Measurements from ENCODE around the gene COL23A1. TPM values are rescaled to one million over a fixed set of nuclear protein-coding genes. Genes with fewer than 3 reads are reported as not detected.

COL23A1 gene
- total RNA-seq, 1 experiment from 2014 or later = 15.0 TPM

DNA sequence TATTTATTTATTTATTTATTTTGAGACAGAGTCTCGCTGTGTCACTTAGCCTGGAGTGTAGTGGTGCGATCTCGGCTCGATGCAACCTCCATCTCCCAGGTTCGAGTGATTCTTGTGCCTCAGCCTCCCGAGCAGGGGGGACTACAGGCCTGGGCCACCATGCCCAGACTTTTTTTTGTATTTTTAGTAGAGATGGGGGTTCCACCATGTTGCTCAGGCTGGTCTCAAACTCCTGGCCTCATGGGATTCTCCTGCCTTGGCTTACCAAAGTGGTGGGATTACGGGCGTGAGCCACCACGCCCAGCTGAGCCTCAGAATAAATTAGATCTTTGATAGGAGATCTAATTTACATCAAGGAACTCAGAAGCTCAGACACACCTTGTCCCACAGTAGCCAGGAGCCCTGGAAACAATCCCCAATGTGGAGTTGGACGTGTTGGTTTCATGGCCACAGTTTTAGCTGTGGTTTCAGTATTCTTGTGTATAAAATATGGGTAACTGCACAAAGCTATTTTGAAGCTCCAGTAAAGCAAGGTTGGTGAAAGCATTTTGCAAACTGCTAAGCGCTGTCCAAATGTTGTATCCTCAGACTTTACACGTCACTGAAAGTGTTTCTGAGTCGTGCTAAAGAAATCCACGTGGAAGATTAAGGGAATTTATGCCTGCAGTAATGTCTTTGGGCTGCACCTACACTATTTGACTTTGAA lies 388.8 kb downstream of the COL23A1 start (continued):
- TF ChIP-seq MXD4 (CRISPR knock-in tag; IDR thresholded peaks at IDR 0.05; ENCODE audit: borderline replicate concordance) (no peak), SP1 (CRISPR knock-in tag; conservative IDR thresholded peaks at IDR 0.05) (no peak), FOXJ3 (CRISPR knock-in tag; IDR thresholded peaks at IDR 0.05; ENCODE audit: borderline replicate concordance) (no peak), ZNF317 (CRISPR knock-in tag; IDR thresholded peaks at IDR 0.05; ENCODE audit: borderline replicate concordance, low read depth) (no peak), ETV6 (CRISPR knock-in tag; IDR thresholded peaks at IDR 0.05) (no peak)
- TF ChIP-seq, protein P1, sequence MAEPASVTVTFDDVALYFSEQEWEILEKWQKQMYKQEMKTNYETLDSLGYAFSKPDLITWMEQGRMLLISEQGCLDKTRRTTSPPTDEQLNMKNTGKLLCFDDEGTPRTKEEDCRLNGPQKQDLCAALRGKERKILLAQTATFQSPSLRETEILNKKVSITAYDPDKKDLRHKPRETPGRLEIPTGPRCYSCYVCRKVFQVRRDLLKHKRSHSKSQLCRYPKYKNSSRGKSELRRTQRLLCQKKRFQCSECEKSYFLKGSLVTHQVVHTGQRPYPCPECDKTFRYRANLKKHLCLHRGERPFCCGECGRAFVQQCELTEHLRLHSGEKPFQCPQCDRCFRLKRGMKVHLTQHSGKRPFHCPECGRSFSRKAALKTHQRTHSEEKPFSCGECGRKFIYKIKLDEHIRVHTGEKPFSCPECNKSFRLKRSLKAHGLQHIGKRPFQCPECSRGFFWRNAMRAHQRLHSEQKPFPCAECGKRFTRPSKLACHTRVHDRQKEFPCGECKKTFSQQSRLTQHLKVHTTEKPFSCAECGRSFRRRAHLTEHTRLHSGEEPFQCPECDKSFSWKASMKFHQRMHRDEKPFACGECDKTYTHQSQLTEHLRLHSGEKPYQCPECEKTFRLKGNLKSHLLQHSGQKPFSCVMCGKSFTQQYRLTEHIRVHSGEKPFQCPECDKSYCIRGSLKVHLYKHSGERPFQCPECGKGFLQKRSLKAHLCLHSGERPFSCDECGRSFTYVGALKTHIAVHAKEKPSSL (CRISPR knock-in tag; conservative IDR thresholded peaks at IDR 0.05) = no peak

DNA sequence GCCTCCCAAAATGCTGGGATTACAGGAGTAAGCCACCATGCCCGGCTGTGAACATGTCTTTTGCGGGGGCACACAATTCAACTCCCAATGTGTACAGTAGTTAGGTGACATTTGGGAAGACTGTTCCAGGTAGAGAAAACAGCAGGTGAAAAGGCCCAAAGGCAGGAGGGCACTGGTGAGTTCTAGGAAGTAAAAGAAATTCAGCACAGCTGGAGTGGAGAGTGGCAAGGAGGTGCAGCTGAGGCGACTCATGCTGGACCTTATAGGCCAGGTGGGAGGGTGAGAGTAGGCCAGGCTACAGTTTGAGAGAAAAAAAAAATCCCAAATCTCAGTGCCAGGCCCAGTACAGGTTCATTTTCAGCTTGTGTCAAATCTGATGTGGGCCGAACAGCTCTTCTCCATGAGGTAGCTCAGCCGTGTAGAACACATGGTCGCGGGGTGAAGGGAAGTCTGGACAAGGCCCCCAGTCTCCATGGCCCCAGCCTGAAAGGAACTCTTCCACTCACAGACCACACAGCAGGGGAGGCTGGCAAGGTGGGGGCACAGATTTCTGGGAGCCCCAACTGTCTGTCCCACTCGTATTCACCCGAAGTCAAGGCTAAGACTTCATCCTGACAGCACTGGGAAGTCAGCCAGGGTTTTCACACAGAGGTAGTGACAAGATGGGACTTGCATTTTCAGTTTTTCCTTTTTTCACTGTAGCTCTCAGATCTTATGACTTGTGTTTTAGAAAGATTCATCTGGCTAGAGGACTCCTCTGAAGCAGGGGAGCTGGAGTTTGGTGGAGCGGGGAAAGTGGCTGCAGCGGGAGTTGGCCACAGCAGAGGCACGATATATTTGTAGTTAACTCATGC lies 390.4 kb downstream of the COL23A1 start:
- peak; percentile 6 for DNase-seq (ENCODE audit: low spot score)
- CTCF ChIA-PET = interaction anchor here (0.6 to 1.6 kb wide), 4 partner anchors 16 to 124 kb away, joined by 3 to 5 read pairs (median 4); partner anchors contain the start of gene NHP2
- Mint-ChIP-seq H3K4me1 (peaks cover 14% of the 10 kb centered on the region), H3K4me3 (no peak overlapping the region), H3K27me3 (ENCODE audit: low read depth) (peaks cover 20% of the 10 kb centered on the region), H3K36me3 (peaks cover 3% of the 10 kb centered on the region), H3K9me3 (no peaks in the 10 kb centered on the region), H3K27ac (no peak overlapping the region)
- ATAC-seq = no peak
- POLR2A ChIA-PET = no interaction called here
- TF ChIP-seq ELF4 (CRISPR knock-in tag; IDR thresholded peaks at IDR 0.05; ENCODE audit: low read depth) (no peak), ZNF232 (CRISPR knock-in tag; IDR thresholded peaks at IDR 0.05) (no peak)

DNA sequence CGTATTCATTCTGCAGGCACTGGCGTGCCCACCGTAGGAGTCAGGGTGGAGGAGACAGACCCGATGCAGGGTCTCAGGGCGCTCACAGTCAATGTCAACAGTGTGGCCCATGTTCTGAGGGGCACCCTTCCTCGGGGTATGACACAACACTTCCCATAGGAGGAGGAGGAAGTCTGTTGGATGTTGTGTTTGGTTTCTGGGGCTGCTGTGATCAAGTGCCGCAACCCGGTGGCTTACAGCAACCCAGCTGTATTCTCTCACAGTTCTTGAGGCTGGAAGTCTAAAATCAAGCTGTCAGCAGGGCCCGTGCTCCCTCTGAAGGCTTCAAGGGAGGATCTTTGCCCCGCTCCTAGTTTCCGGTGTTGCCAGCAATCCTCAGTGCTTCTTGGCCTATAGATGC lies 391.5 kb downstream of the COL23A1 start:
- ChIA-PET POLR2A (interaction anchor here (0.7 kb wide), 1 partner anchor 45 kb away, joined by 11 read pairs; the partner anchor contains the start of gene NHP2), CTCF (interaction anchor here (0.6 to 0.7 kb wide), 3 partner anchors 13 to 25 kb away, joined by 3 to 4 read pairs (median 3); no protein-coding TSS in a partner anchor)
- DNase-seq (ENCODE audit: low spot score) = peak; percentile 6
- Mint-ChIP-seq H3K4me3 (no peak overlapping the region), H3K27ac (no peak overlapping the region), H3K9me3 (no peaks in the 10 kb centered on the region), H3K4me1 (peaks cover 23% of the 10 kb centered on the region), H3K27me3 (ENCODE audit: low read depth) (peaks cover 20% of the 10 kb centered on the region), H3K36me3 (no peaks in the 10 kb centered on the region)
- ATAC-seq = no peak
- TF ChIP-seq NFATC4 (CRISPR knock-in tag; IDR thresholded peaks at IDR 0.05) = no peak
- TF ChIP-seq FOXK1 (CRISPR knock-in tag; IDR thresholded peaks at IDR 0.05) = no peak
- no peak for TF ChIP-seq ZNF121 (CRISPR knock-in tag; IDR thresholded peaks at IDR 0.05)
- TF ChIP-seq ZNF423 (CRISPR knock-in tag; IDR thresholded peaks at IDR 0.05) = no peak
- TF ChIP-seq, protein P2, sequence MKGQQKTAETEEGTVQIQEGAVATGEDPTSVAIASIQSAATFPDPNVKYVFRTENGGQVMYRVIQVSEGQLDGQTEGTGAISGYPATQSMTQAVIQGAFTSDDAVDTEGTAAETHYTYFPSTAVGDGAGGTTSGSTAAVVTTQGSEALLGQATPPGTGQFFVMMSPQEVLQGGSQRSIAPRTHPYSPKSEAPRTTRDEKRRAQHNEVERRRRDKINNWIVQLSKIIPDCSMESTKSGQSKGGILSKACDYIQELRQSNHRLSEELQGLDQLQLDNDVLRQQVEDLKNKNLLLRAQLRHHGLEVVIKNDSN (CRISPR knock-in tag; IDR thresholded peaks at IDR 0.05) = no peak
- no peak for TF ChIP-seq ZNF219 (CRISPR knock-in tag; IDR thresholded peaks at IDR 0.05; ENCODE audit: borderline replicate concordance)
- TF ChIP-seq, protein P3, sequence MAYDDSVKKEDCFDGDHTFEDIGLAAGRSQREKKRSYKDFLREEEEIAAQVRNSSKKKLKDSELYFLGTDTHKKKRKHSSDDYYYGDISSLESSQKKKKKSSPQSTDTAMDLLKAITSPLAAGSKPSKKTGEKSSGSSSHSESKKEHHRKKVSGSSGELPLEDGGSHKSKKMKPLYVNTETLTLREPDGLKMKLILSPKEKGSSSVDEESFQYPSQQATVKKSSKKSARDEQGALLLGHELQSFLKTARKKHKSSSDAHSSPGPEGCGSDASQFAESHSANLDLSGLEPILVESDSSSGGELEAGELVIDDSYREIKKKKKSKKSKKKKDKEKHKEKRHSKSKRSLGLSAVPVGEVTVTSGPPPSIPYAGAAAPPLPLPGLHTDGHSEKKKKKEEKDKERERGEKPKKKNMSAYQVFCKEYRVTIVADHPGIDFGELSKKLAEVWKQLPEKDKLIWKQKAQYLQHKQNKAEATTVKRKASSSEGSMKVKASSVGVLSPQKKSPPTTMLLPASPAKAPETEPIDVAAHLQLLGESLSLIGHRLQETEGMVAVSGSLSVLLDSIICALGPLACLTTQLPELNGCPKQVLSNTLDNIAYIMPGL (CRISPR knock-in tag; IDR thresholded peaks at IDR 0.05) = no peak
- no peak for TF ChIP-seq ZNF232 (CRISPR knock-in tag; IDR thresholded peaks at IDR 0.05)
- no peak for TF ChIP-seq GTF2I (CRISPR knock-in tag; conservative IDR thresholded peaks at IDR 0.05)
- TF ChIP-seq, protein P4, sequence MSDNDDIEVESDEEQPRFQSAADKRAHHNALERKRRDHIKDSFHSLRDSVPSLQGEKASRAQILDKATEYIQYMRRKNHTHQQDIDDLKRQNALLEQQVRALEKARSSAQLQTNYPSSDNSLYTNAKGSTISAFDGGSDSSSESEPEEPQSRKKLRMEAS (CRISPR knock-in tag; IDR thresholded peaks at IDR 0.05) = no peak
- TF ChIP-seq, protein P5, sequence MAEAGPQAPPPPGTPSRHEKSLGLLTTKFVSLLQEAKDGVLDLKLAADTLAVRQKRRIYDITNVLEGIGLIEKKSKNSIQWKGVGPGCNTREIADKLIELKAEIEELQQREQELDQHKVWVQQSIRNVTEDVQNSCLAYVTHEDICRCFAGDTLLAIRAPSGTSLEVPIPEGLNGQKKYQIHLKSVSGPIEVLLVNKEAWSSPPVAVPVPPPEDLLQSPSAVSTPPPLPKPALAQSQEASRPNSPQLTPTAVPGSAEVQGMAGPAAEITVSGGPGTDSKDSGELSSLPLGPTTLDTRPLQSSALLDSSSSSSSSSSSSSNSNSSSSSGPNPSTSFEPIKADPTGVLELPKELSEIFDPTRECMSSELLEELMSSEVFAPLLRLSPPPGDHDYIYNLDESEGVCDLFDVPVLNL (CRISPR knock-in tag; IDR thresholded peaks at IDR 0.05; ENCODE audit: borderline replicate concordance, low read depth) = no peak
- TF ChIP-seq, protein P6, sequence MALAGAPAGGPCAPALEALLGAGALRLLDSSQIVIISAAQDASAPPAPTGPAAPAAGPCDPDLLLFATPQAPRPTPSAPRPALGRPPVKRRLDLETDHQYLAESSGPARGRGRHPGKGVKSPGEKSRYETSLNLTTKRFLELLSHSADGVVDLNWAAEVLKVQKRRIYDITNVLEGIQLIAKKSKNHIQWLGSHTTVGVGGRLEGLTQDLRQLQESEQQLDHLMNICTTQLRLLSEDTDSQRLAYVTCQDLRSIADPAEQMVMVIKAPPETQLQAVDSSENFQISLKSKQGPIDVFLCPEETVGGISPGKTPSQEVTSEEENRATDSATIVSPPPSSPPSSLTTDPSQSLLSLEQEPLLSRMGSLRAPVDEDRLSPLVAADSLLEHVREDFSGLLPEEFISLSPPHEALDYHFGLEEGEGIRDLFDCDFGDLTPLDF (CRISPR knock-in tag; IDR thresholded peaks at IDR 0.05) = no peak
- TF ChIP-seq, protein P7, sequence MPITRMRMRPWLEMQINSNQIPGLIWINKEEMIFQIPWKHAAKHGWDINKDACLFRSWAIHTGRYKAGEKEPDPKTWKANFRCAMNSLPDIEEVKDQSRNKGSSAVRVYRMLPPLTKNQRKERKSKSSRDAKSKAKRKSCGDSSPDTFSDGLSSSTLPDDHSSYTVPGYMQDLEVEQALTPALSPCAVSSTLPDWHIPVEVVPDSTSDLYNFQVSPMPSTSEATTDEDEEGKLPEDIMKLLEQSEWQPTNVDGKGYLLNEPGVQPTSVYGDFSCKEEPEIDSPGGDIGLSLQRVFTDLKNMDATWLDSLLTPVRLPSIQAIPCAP (CRISPR knock-in tag; IDR thresholded peaks at IDR 0.05) = no peak
- TF ChIP-seq SOX15 (CRISPR knock-in tag; IDR thresholded peaks at IDR 0.05) = no peak
